Measurements from ENCODE around the gene SLC16A12. TPM values are rescaled to one million over a fixed set of nuclear protein-coding genes. Genes with fewer than 3 reads are reported as not detected.

Gene SLC16A12
- total and polyA plus RNA-seq, 12 donors = 1.8 to 3.6 (median 2.7) TPM

DNA sequence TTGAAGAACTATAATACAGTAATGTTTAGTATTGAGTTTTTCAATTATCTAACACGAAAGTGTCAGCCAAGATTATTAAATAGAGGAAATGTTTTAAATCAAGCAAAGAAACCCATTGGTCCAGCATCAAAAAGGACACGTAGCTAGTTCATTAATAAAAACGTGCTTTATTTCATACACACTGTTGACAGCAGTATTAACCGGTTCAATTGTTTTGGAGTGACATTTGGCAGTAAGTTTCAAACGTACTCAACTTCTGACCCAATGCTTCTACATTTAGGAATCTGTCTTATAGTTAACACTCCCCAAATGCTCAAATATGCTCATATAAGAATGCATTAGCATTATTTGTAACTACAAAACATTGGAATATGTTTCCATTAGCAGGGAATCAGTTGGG is 41.3 kb downstream of the SLC16A12 start:
- DNase-seq (no peak), ATAC-seq (peak in 1 of 8 donors; percentile 54)
- 24 to 32% methylated on average over 5 of the region's 5 CpGs for WGBS, 2 donors
- Histone ChIP-seq H3K4me1 (peaks cover 0 to 28% (median 6%) of the 10 kb centered on the region in 9 donors), H3K9me3 (no peaks in the 10 kb centered on the region), H3K27ac (peak overlapping the region; percentile 38 to 73 (median 60)), H3K4me3 (no peak overlapping the region), H3K36me3 (no peaks in the 10 kb centered on the region), H3K27me3 (no peaks in the 10 kb centered on the region)
- no peak for TF ChIP-seq CTCF (IDR thresholded peaks at IDR 0.05)
- intact Hi-C loops (cut with DNase I) = no loop called here

- DNase-seq (no peak), ATAC-seq (no peak)
- peaks cover 0 to 28% (median 6%) of the 10 kb centered on the region in 9 donors for H3K4me1 ChIP-seq
- H3K27ac ChIP-seq = no peak overlapping the region
- H3K4me3 ChIP-seq = no peak overlapping the region
- H3K27me3 ChIP-seq = no peaks in the 10 kb centered on the region
- intact Hi-C loops (cut with DNase I) = no loop called here
- H3K36me3 ChIP-seq = no peaks in the 10 kb centered on the region
- no peaks in the 10 kb centered on the region for H3K9me3 ChIP-seq
- WGBS, 2 donors = 86 to 87% methylated on average over 2 of the region's 2 CpGs
- no peak for TF ChIP-seq CTCF (IDR thresholded peaks at IDR 0.05)
Observed at GRCh38 chr10:89491932-89492331, 43.5 kb downstream of the SLC16A12 start.

GRCh38 chr10:89490596-89491335 is 44.6 kb downstream of the SLC16A12 start:
- H3K27ac ChIP-seq = peak overlapping the region in 3 of 10 donors; percentile 22 to 51 (median 23)
- 88 to 95% methylated on average over 4 of the region's 4 CpGs for WGBS, 2 donors
- no peak overlapping the region for H3K4me3 ChIP-seq
- ATAC-seq = peak in 3 of 8 donors; percentile 17 to 47 (median 39)
- peaks cover 0 to 28% (median 6%) of the 10 kb centered on the region in 9 donors for H3K4me1 ChIP-seq
- H3K36me3 ChIP-seq = no peaks in the 10 kb centered on the region
- TF ChIP-seq CTCF (IDR thresholded peaks at IDR 0.05) = no peak
- intact Hi-C loops (cut with DNase I) = no loop called here
- DNase-seq = no peak
- no peaks in the 10 kb centered on the region for H3K9me3 ChIP-seq
- no peaks in the 10 kb centered on the region for H3K27me3 ChIP-seq

GRCh38 chr10:89482256-89482655 is 53.1 kb downstream of the SLC16A12 start:
- H3K4me1 ChIP-seq = peaks cover 18 to 63% (median 45%) of the 10 kb centered on the region in 9 donors
- intact Hi-C loops (cut with DNase I) = loop anchor here in 2 of 10 donors (5.0 kb wide), 2 partner anchors 35 to 50 kb away; no protein-coding TSS in a partner anchor
- ATAC-seq = no peak
- H3K27me3 ChIP-seq = no peaks in the 10 kb centered on the region
- peak overlapping the region; percentile 49 to 86 (median 78) for H3K27ac ChIP-seq
- 95% methylated on average over 3 of the region's 3 CpGs for WGBS, 2 donors
- peaks cover 0 to 5% (median 0%) of the 10 kb centered on the region in 11 donors for H3K9me3 ChIP-seq
- H3K4me3 ChIP-seq = no peak overlapping the region
- no peak for DNase-seq
- no peaks in the 10 kb centered on the region for H3K36me3 ChIP-seq
- TF ChIP-seq CTCF (IDR thresholded peaks at IDR 0.05) = no peak
